GM23248 (cell line): Measurements from ENCODE around the gene FKTN. TPM values are rescaled to one million over a fixed set of nuclear protein-coding genes. Genes with fewer than 3 reads are reported as not detected.
"Not testable (repeated sequence)": the region's sequence is repeated elsewhere in the genome, so short reads cannot be mapped to it uniquely, and the experiment has no call there.

Experiments used
- DNase-seq: peaks from one replicate; pipeline ENCODE4 v3.0.0-alpha.2; 2015
- H2AFZ ChIP-seq: fragments of 200-600 bp; sonication (generic); 2 replicates; pipeline ENCODE4 v1.6.1; 2016; ENCODE audit warnings: antibody characterized with exemption
- H3F3A ChIP-seq: fragments of 200-600 bp; sonication (generic); 2 replicates; pipeline ENCODE4 v1.6.1; 2016; ENCODE audit warnings: mild to moderate bottlenecking, antibody characterized with exemption, mixed run types; ENCODE audit not compliant: insufficient read depth
- H3K27ac ChIP-seq: fragments of 200-600 bp; sonication (generic); 2 replicates; pipeline ENCODE4 v1.5.1; 2016; ENCODE audit warnings: mild to moderate bottlenecking
- H3K27me3 ChIP-seq: fragments of 200-600 bp; sonication (generic); replicated peaks from 2 replicates; pipeline ENCODE4 v1.6.1; 2016; ENCODE audit warnings: mild to moderate bottlenecking; ENCODE audit not compliant: insufficient read depth
- H3K36me3 ChIP-seq: fragments of 200-600 bp; sonication (generic); 2 replicates; pipeline ENCODE4 v1.6.1; 2016; ENCODE audit warnings: low read depth, mild to moderate bottlenecking
- H3K4me1 ChIP-seq: fragments of 200-600 bp; sonication (generic); 2 replicates; pipeline ENCODE4 v1.6.1; 2016; ENCODE audit warnings: mild to moderate bottlenecking; ENCODE audit not compliant: insufficient read depth
- H3K4me2 ChIP-seq: fragments of 200-600 bp; sonication (generic); one replicate; pipeline ENCODE4 v1.6.1; 2016; ENCODE audit warnings: mild to moderate bottlenecking; ENCODE audit not compliant: unreplicated experiment
- H3K4me3 ChIP-seq: fragments of 200-600 bp; sonication (generic); 2 replicates; pipeline ENCODE4 v1.5.1; 2016; ENCODE audit warnings: mild to moderate bottlenecking
- H3K79me2 ChIP-seq: fragments of 200-600 bp; sonication (generic); 2 replicates; pipeline ENCODE4 v1.6.1; 2016; ENCODE audit warnings: mild to moderate bottlenecking; ENCODE audit not compliant: insufficient read depth
- H3K9ac ChIP-seq: fragments of 200-600 bp; sonication (generic); 2 replicates; pipeline ENCODE4 v1.6.1; 2016; ENCODE audit warnings: mild to moderate bottlenecking
- H3K9me2 ChIP-seq: fragments of 200-600 bp; sonication (generic); 2 replicates; pipeline ENCODE4 v1.6.1; 2016; ENCODE audit warnings: mixed run types, mild to moderate bottlenecking, moderate library complexity; ENCODE audit not compliant: insufficient read depth
- H3K9me3 ChIP-seq: fragments of 200-600 bp; sonication (generic); one replicate; pipeline ENCODE4 v1.6.1; 2017; ENCODE audit warnings: low read depth
- H4K20me1 ChIP-seq: fragments of 200-600 bp; sonication (generic); 2 replicates; pipeline ENCODE4 v1.6.0; 2016; ENCODE audit not compliant: insufficient read depth
- EZH2 ChIP-seq: fragments of 200-600 bp; sonication (generic); IDR thresholded peaks from 2 replicates; pipeline ENCODE4 v1.6.1; 2018; ENCODE audit warnings: antibody characterized with exemption, mild to moderate bottlenecking; ENCODE audit not compliant: insufficient read depth, poor library complexity, severe bottlenecking
- EZH2phosphoT487 ChIP-seq: fragments of 200-600 bp; sonication (generic); IDR thresholded peaks from 2 replicates; pipeline ENCODE4 v1.6.1; 2018; ENCODE audit warnings: antibody characterized with exemption, moderate library complexity, mild to moderate bottlenecking, low read depth; ENCODE audit not compliant: insufficient read depth
- WGBS, 2 experiments: methylation state at CpG; one replicate each; pipeline ENCODE4 v1.1.6; 2015 to 2017; ENCODE audit warnings: low lambda C conversion rate in 2 of 2, low coverage in 1 of 2; ENCODE audit errors: missing lambda C conversion rate in 2 of 2; 5-methylcytosine and 5-hydroxymethylcytosine counted together
- in situ Hi-C: fragments of 300-500 bp; cut with MboI; formaldehyde crosslinking; loops from 2 replicates; pipeline ENCODE4 v1.15.0; 2020
- polyA plus RNA-seq: library from polyadenylated mRNA; unstranded; fragments of >200 nt; fragmentation: Nextera tagmentation; extraction: Ambion mirVana; gene quantifications from 2 replicates; pipeline ENCODE4 v1.2.1, GENCODE V29; 2016
- total RNA-seq: library from RNA; depleted of rRNA; stranded (reverse); fragments of >200 nt; shearing (Covaris generic); gene quantifications from 2 replicates; pipeline ENCODE4 v1.2.3, GENCODE V29; 2014

FKTN gene
- total and polyA plus RNA-seq, 2 experiments from 2014 or later: 13.9 to 40.7 TPM

GRCh38 chr9:105515811-105516413, 42.0 kb upstream of the FKTN start:
- H3K4me2 ChIP-seq: no peak overlapping the region
- H2AFZ ChIP-seq: no peak overlapping the region
- peaks cover 11% of the 10 kb centered on the region for H3F3A ChIP-seq
- in situ Hi-C loops: no loop called here
- no peaks in the 10 kb centered on the region for H3K27me3 ChIP-seq
- H3K9me2 ChIP-seq: no peaks in the 10 kb centered on the region
- no peak overlapping the region for H3K4me3 ChIP-seq
- no peak overlapping the region for H3K27ac ChIP-seq
- no peaks in the 10 kb centered on the region for H3K79me2 ChIP-seq
- no peaks in the 10 kb centered on the region; the same call in 1 of the 2 replicates for H4K20me1 ChIP-seq
- no peak for DNase-seq
- H3K9me3 ChIP-seq: no peaks in the 10 kb centered on the region
- peaks cover 6% of the 10 kb centered on the region; the same call in 1 of the 2 replicates for H3K4me1 ChIP-seq
- H3K9ac ChIP-seq: no peak overlapping the region
- TF ChIP-seq EZH2phosphoT487: no peak
- no peak for TF ChIP-seq EZH2
- WGBS, 2 experiments: 96 to 98% methylated on average over 11 of the region's 11 CpGs
- peaks cover 19% of the 10 kb centered on the region for H3K36me3 ChIP-seq

DNA sequence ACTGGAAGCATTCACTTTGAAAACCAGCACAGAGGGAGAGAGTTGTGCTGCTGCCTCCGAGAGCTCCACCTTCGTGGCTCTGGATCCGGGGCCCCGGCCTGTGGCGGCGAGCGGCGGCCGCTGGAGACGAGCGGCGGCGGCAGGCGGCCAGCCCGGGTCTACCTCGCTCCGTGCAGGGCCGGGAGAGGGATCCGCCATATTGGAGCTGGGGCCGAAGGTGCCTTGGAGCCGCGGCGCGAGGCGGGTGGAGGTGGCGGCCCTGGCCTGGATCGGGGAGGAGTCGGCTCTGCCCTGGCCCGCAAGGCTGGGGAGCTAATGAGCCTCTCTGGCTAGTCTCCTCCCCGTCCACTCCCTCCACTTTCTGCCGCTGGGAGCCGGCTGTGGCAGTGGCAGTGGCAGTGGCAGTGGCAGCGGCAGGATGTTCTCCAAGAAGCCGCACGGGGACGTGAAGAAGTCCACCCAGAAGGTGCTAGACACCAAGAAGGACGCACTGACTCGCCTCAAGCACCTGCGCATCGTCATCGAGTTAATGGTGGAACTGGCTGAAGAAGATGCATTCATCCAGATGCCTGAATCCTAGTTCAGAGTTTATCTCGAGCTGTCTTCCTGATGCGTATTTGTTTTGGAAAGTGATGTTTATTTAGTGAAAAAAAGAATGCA, 38.1 kb upstream of the FKTN start:
- WGBS, 2 experiments: 92 to 99% methylated on average over 33 to 43 of the region's 43 CpGs

GRCh38 chr9:105520992-105521391, 36.9 kb upstream of the FKTN start:
- H3K4me3 ChIP-seq, H3F3A ChIP-seq, H3K27ac ChIP-seq, in situ Hi-C loops, DNase-seq, H3K4me2 ChIP-seq, H2AFZ ChIP-seq, H3K36me3 ChIP-seq, H3K9me2 ChIP-seq, H3K27me3 ChIP-seq, H4K20me1 ChIP-seq, H3K79me2 ChIP-seq, H3K9me3 ChIP-seq, H3K4me1 ChIP-seq, H3K9ac ChIP-seq: not testable (repeated sequence)
- 97 to 99% methylated on average over 6 of the region's 6 CpGs for WGBS, 2 experiments

More for the DNA sequence above, 38.1 kb upstream of the FKTN start:
- H3K27ac ChIP-seq, in situ Hi-C loops, H3K4me1 ChIP-seq, H3F3A ChIP-seq, H3K4me3 ChIP-seq, H3K4me2 ChIP-seq, H2AFZ ChIP-seq, H3K36me3 ChIP-seq, H3K9me2 ChIP-seq, H3K9me3 ChIP-seq, H4K20me1 ChIP-seq, H3K79me2 ChIP-seq, H3K27me3 ChIP-seq: not testable (repeated sequence)
- peak; percentile 25 for DNase-seq
- 0 out of 2 replicates have a peak overlapping the region, but pooled peaks have one; percentile 40 for H3K9ac ChIP-seq

- H3K9me2 ChIP-seq, H2AFZ ChIP-seq, H3K4me3 ChIP-seq, H3K36me3 ChIP-seq, H3K79me2 ChIP-seq, H3K27ac ChIP-seq, DNase-seq, H3K9ac ChIP-seq, H3K4me1 ChIP-seq, H4K20me1 ChIP-seq, H3K27me3 ChIP-seq, H3K4me2 ChIP-seq, H3F3A ChIP-seq, in situ Hi-C loops, H3K9me3 ChIP-seq: not testable (repeated sequence)
- WGBS, 2 experiments: 97 to 99% methylated on average over 10 of the region's 10 CpGs
Measured at GRCh38 chr9:105522618-105523385, 35.1 kb upstream of the FKTN start.
